ENCODE data around the gene ATP6V1E1. TPM values are rescaled to one million over a fixed set of nuclear protein-coding genes. Genes with fewer than 3 reads are reported as not detected.

ATP6V1E1 gene
- polyA plus RNA-seq, 2 donors: 63.9 to 112 TPM

GRCh38 chr22:17612057-17612456, 16.5 kb downstream of the ATP6V1E1 start:
- Histone ChIP-seq H3K36me3 (ENCODE audit: control insufficient read depth in 2 of 2, insufficient read depth in 2 of 2, low read length in 1 of 2) (peaks cover 7 to 11% of the 10 kb centered on the region in 2 donors), H3K9me3 (ENCODE audit: control insufficient read depth in 2 of 2, insufficient read depth in 1 of 2, low read depth in 1 of 2, low read length in 1 of 2) (no peaks in the 10 kb centered on the region), H3K27ac (ENCODE audit: low read depth in 2 of 2, low read length in 1 of 2) (no peak overlapping the region), H3K4me1 (ENCODE audit: control insufficient read depth in 2 of 2, insufficient read depth in 2 of 2, low read length in 1 of 2) (no peaks in the 10 kb centered on the region), H3K27me3 (ENCODE audit: control insufficient read depth in 1 of 2, insufficient read depth in 2 of 2, low read length in 2 of 2) (no peaks in the 10 kb centered on the region), H3K4me3 (ENCODE audit: low read depth in 1 of 2, low read length in 2 of 2) (no peak overlapping the region)
- 61 to 65% methylated on average over 3 of the region's 3 CpGs for WGBS, 2 donors

DNA sequence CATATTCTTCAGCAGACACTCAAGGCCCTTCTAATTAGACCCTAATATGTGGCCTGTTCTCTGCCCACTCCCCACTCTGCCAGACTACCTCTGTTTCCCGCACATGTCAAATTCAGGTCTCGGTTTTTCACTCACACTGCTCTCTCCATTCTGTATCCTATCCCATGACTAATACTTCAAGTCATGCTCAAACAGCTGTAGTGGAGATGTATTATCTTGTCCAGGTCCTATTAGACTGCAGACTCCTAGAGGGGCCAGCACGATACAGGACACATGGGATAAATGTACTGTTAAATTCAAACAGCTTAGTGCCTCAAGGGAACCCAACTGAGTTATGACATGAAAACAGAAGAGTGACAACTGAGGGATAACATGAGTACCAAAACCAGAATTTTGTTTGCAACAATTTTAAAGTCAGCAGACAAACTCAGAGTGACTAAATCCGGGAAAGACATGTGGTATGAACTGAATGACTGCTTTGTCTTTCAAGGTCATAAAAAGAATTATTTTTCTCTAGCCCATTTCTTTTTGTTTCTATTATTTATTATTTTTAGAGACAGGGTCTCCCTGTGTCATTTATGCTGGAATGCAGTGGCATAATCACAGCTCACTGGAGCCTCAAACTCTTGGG, 20.5 kb downstream of the ATP6V1E1 start:
- no peak overlapping the region for H3K27ac ChIP-seq (ENCODE audit: low read depth in 2 of 2, low read length in 1 of 2)
- WGBS, 2 donors: 88 to 89% methylated on average over 4 of the region's 4 CpGs
- no peaks in the 10 kb centered on the region for H3K27me3 ChIP-seq (ENCODE audit: control insufficient read depth in 1 of 2, insufficient read depth in 2 of 2, low read length in 2 of 2)
- H3K36me3 ChIP-seq (ENCODE audit: control insufficient read depth in 2 of 2, insufficient read depth in 2 of 2, low read length in 1 of 2): peaks cover 7 to 11% of the 10 kb centered on the region in 2 donors
- H3K4me3 ChIP-seq (ENCODE audit: low read depth in 1 of 2, low read length in 2 of 2): no peak overlapping the region
- H3K9me3 ChIP-seq (ENCODE audit: control insufficient read depth in 2 of 2, insufficient read depth in 1 of 2, low read depth in 1 of 2, low read length in 1 of 2): no peaks in the 10 kb centered on the region
- H3K4me1 ChIP-seq (ENCODE audit: control insufficient read depth in 2 of 2, insufficient read depth in 2 of 2, low read length in 1 of 2): no peaks in the 10 kb centered on the region

DNA sequence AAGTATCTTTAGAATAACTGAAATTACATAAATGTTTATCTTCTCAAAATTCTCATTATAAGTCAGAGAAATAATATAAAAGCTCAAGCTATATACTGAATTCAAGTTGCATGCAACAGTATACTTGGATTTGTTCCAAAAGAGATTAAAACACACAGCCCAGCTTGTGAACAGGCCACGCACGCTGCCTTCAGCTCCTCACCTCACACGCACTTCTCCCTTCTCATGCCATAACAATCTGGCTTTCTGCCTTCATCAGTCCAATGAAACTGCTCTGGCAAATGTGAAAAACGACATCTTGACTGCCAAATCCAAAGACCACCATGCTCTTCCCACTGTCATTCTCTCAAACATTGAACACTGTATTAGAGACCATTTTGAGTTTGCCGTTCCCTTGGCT, 22.1 kb downstream of the ATP6V1E1 start:
- Histone ChIP-seq H3K4me3 (ENCODE audit: low read depth in 1 of 2, low read length in 2 of 2) (no peak overlapping the region), H3K27ac (ENCODE audit: low read depth in 2 of 2, low read length in 1 of 2) (no peak overlapping the region), H3K36me3 (ENCODE audit: control insufficient read depth in 2 of 2, insufficient read depth in 2 of 2, low read length in 1 of 2) (peaks cover 4 to 7% of the 10 kb centered on the region in 2 donors), H3K27me3 (ENCODE audit: control insufficient read depth in 1 of 2, insufficient read depth in 2 of 2, low read length in 2 of 2) (no peaks in the 10 kb centered on the region), H3K4me1 (ENCODE audit: control insufficient read depth in 2 of 2, insufficient read depth in 2 of 2, low read length in 1 of 2) (no peaks in the 10 kb centered on the region), H3K9me3 (ENCODE audit: control insufficient read depth in 2 of 2, insufficient read depth in 1 of 2, low read depth in 1 of 2, low read length in 1 of 2) (no peaks in the 10 kb centered on the region)
- 46 to 51% methylated on average over 5 of the region's 5 CpGs for WGBS, 2 donors

- peaks cover 7 to 13% of the 10 kb centered on the region in 2 donors for H3K36me3 ChIP-seq (ENCODE audit: control insufficient read depth in 2 of 2, insufficient read depth in 2 of 2, low read length in 1 of 2)
- H3K27ac ChIP-seq (ENCODE audit: low read depth in 2 of 2, low read length in 1 of 2): no peak overlapping the region
- H3K27me3 ChIP-seq (ENCODE audit: control insufficient read depth in 1 of 2, insufficient read depth in 2 of 2, low read length in 2 of 2): no peaks in the 10 kb centered on the region
- no peak overlapping the region for H3K4me3 ChIP-seq (ENCODE audit: low read depth in 1 of 2, low read length in 2 of 2)
- no peaks in the 10 kb centered on the region for H3K4me1 ChIP-seq (ENCODE audit: control insufficient read depth in 2 of 2, insufficient read depth in 2 of 2, low read length in 1 of 2)
- no peaks in the 10 kb centered on the region for H3K9me3 ChIP-seq (ENCODE audit: control insufficient read depth in 2 of 2, insufficient read depth in 1 of 2, low read depth in 1 of 2, low read length in 1 of 2)
- WGBS, 2 donors: 88 to 90% methylated on average over 4 of the region's 4 CpGs
Observed at GRCh38 chr22:17603668-17604067, 24.9 kb downstream of the ATP6V1E1 start.

GRCh38 chr22:17601031-17601430, 27.5 kb downstream of the ATP6V1E1 start:
- no peak overlapping the region for H3K4me3 ChIP-seq (ENCODE audit: low read depth in 1 of 2, low read length in 2 of 2)
- no peaks in the 10 kb centered on the region for H3K27me3 ChIP-seq (ENCODE audit: control insufficient read depth in 1 of 2, insufficient read depth in 2 of 2, low read length in 2 of 2)
- no peaks in the 10 kb centered on the region for H3K4me1 ChIP-seq (ENCODE audit: control insufficient read depth in 2 of 2, insufficient read depth in 2 of 2, low read length in 1 of 2)
- 76 to 82% methylated on average over 3 of the region's 3 CpGs for WGBS, 2 donors
- H3K9me3 ChIP-seq (ENCODE audit: control insufficient read depth in 2 of 2, insufficient read depth in 1 of 2, low read depth in 1 of 2, low read length in 1 of 2): no peaks in the 10 kb centered on the region
- peaks cover 5 to 24% of the 10 kb centered on the region in 2 donors for H3K36me3 ChIP-seq (ENCODE audit: control insufficient read depth in 2 of 2, insufficient read depth in 2 of 2, low read length in 1 of 2)
- no peak overlapping the region for H3K27ac ChIP-seq (ENCODE audit: low read depth in 2 of 2, low read length in 1 of 2)

DNA sequence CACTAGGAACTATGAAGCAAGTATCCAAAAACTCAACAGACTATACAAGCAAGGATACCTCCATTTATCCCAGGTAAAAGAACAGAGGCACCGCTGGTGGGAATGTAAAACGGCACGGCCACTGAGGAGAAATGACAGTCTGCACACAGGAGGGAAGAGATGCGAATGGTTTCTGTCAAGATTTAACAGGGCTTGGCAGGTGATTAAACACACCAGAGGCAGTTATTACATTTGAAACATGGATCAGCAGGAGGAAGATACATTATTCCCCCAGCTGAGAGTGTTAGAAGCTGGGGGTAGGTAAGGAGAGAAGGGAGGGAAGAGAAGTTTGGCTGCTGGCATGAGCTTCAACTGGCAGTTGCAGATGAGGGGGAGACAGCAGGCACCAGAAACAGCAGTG, 30.2 kb downstream of the ATP6V1E1 start:
- no peak overlapping the region for H3K27ac ChIP-seq (ENCODE audit: low read depth in 2 of 2, low read length in 1 of 2)
- H3K4me1 ChIP-seq (ENCODE audit: control insufficient read depth in 2 of 2, insufficient read depth in 2 of 2, low read length in 1 of 2): no peaks in the 10 kb centered on the region
- no peaks in the 10 kb centered on the region for H3K27me3 ChIP-seq (ENCODE audit: control insufficient read depth in 1 of 2, insufficient read depth in 2 of 2, low read length in 2 of 2)
- H3K9me3 ChIP-seq (ENCODE audit: control insufficient read depth in 2 of 2, insufficient read depth in 1 of 2, low read depth in 1 of 2, low read length in 1 of 2): no peaks in the 10 kb centered on the region
- H3K4me3 ChIP-seq (ENCODE audit: low read depth in 1 of 2, low read length in 2 of 2): no peak overlapping the region
- peaks cover 5 to 25% of the 10 kb centered on the region in 2 donors for H3K36me3 ChIP-seq (ENCODE audit: control insufficient read depth in 2 of 2, insufficient read depth in 2 of 2, low read length in 1 of 2)
- WGBS, 2 donors: 97 to 98% methylated on average over 4 of the region's 4 CpGs

GRCh38 chr22:17597217-17597616, 31.3 kb downstream of the ATP6V1E1 start:
- no peak overlapping the region for H3K4me3 ChIP-seq (ENCODE audit: low read depth in 1 of 2, low read length in 2 of 2)
- no peak overlapping the region for H3K27ac ChIP-seq (ENCODE audit: low read depth in 2 of 2, low read length in 1 of 2)
- H3K27me3 ChIP-seq (ENCODE audit: control insufficient read depth in 1 of 2, insufficient read depth in 2 of 2, low read length in 2 of 2): no peaks in the 10 kb centered on the region
- WGBS, 2 donors: 95 to 96% methylated on average over 2 of the region's 2 CpGs
- peaks cover 5 to 33% of the 10 kb centered on the region in 2 donors for H3K36me3 ChIP-seq (ENCODE audit: control insufficient read depth in 2 of 2, insufficient read depth in 2 of 2, low read length in 1 of 2)
- H3K9me3 ChIP-seq (ENCODE audit: control insufficient read depth in 2 of 2, insufficient read depth in 1 of 2, low read depth in 1 of 2, low read length in 1 of 2): no peaks in the 10 kb centered on the region
- H3K4me1 ChIP-seq (ENCODE audit: control insufficient read depth in 2 of 2, insufficient read depth in 2 of 2, low read length in 1 of 2): no peaks in the 10 kb centered on the region

DNA sequence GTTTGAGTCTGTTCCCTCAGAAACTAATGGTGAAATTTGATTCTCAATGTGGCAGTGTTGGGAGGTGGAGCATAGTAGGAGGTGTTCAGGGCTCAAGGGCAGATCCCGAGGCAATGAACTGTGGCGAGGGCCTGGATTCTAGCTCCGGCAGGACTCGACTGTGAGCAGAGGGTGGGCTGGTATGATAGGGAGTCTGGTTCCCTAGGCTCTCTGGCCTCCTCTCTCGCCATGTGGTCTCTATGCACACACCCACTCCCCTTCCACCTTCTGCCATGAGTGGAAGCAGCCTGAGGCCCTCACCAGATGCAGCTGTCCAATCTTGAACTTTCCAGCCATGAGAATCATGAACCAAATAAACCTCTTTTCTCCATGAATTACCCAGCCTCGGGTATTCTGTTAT, 32.3 kb downstream of the ATP6V1E1 start:
- H3K4me1 ChIP-seq (ENCODE audit: control insufficient read depth in 2 of 2, insufficient read depth in 2 of 2, low read length in 1 of 2): no peaks in the 10 kb centered on the region
- no peak overlapping the region for H3K4me3 ChIP-seq (ENCODE audit: low read depth in 1 of 2, low read length in 2 of 2)
- WGBS, 2 donors: 97 to 100% methylated on average over 6 of the region's 6 CpGs
- H3K36me3 ChIP-seq (ENCODE audit: control insufficient read depth in 2 of 2, insufficient read depth in 2 of 2, low read length in 1 of 2): peaks cover 8 to 35% of the 10 kb centered on the region in 2 donors
- no peaks in the 10 kb centered on the region for H3K9me3 ChIP-seq (ENCODE audit: control insufficient read depth in 2 of 2, insufficient read depth in 1 of 2, low read depth in 1 of 2, low read length in 1 of 2)
- no peak overlapping the region for H3K27ac ChIP-seq (ENCODE audit: low read depth in 2 of 2, low read length in 1 of 2)
- no peaks in the 10 kb centered on the region for H3K27me3 ChIP-seq (ENCODE audit: control insufficient read depth in 1 of 2, insufficient read depth in 2 of 2, low read length in 2 of 2)

DNA sequence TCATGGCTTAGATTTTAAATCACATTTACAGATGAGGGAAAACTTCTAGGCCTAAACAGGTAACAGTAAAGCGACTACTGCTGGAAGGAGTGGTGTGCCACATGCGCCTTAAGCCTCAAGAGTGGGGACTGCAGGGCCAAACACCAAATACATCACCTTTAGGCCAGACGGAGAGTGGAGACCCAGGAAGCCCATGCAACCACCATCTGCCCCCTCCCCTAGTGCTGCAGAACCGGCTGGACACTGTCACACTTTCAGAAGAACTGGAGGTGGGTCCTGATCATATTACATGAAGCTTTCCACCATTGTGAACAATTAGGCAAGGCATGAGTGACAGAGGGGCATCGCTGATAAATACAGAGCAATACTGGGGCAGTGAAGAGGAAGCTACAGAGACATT, 36.3 kb downstream of the ATP6V1E1 start:
- Histone ChIP-seq H3K9me3 (ENCODE audit: control insufficient read depth in 2 of 2, insufficient read depth in 1 of 2, low read depth in 1 of 2, low read length in 1 of 2) (no peaks in the 10 kb centered on the region), H3K27ac (ENCODE audit: low read depth in 2 of 2, low read length in 1 of 2) (no peak overlapping the region), H3K4me1 (ENCODE audit: control insufficient read depth in 2 of 2, insufficient read depth in 2 of 2, low read length in 1 of 2) (no peaks in the 10 kb centered on the region), H3K27me3 (ENCODE audit: control insufficient read depth in 1 of 2, insufficient read depth in 2 of 2, low read length in 2 of 2) (no peaks in the 10 kb centered on the region), H3K4me3 (ENCODE audit: low read depth in 1 of 2, low read length in 2 of 2) (no peak overlapping the region), H3K36me3 (ENCODE audit: control insufficient read depth in 2 of 2, insufficient read depth in 2 of 2, low read length in 1 of 2) (peaks cover 3 to 23% of the 10 kb centered on the region in 2 donors)
- 85 to 87% methylated on average over 5 of the region's 5 CpGs for WGBS, 2 donors

DNA sequence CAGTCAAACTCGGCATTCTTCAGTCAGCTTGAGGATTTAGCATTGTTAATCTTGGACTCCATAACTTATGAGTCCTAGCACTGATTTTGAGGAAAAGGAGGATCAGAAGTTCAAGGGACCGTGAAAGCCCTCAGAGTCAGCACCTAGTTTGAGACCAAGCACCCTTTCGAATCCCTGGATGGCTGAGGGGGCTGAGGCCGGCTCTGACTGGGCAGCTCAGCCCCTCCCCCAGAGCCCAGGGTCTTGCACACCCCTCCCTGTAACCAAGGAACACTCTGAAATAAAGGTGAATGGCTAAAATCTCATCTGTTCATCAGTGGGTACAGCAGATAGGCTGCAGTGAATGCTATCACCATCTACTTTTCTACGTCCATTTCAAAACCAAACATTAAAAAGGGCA, 38.0 kb downstream of the ATP6V1E1 start:
- Histone ChIP-seq H3K27me3 (ENCODE audit: control insufficient read depth in 1 of 2, insufficient read depth in 2 of 2, low read length in 2 of 2) (no peaks in the 10 kb centered on the region), H3K4me3 (ENCODE audit: low read depth in 1 of 2, low read length in 2 of 2) (no peak overlapping the region), H3K27ac (ENCODE audit: low read depth in 2 of 2, low read length in 1 of 2) (no peak overlapping the region), H3K9me3 (ENCODE audit: control insufficient read depth in 2 of 2, insufficient read depth in 1 of 2, low read depth in 1 of 2, low read length in 1 of 2) (no peaks in the 10 kb centered on the region), H3K36me3 (ENCODE audit: control insufficient read depth in 2 of 2, insufficient read depth in 2 of 2, low read length in 1 of 2) (peaks cover 3 to 19% of the 10 kb centered on the region in 2 donors), H3K4me1 (ENCODE audit: control insufficient read depth in 2 of 2, insufficient read depth in 2 of 2, low read length in 1 of 2) (no peaks in the 10 kb centered on the region)
- WGBS, 2 donors: 85% methylated on average over 5 of the region's 5 CpGs

All from esophagus (tissue), 2 donors.